ENCODE data around the gene DSCAM.

- TF ChIP-seq CTCF (IDR thresholded peaks at IDR 0.05) (no peak), POLR2A (IDR thresholded peaks at IDR 0.05) (no peak), POLR2AphosphoS5 (IDR thresholded peaks at IDR 0.05; ENCODE audit: insufficient read depth in 1 of 2, low read depth in 1 of 2) (peak in 1 of 2 donors; percentile 23)
These were observed 792.6 kb downstream of the DSCAM start for GRCh38 chr21:40054403-40054802.

Measured in vagina (tissue), 2 donors.